H9 (cell line): ENCODE results near the gene KCTD2. TPM values are rescaled to one million over a fixed set of nuclear protein-coding genes. Genes with fewer than 3 reads are reported as not detected.
A peak's percentile ranks its signal among the peaks of the same experiment; 100 is the strongest.

Experiments used
- DNase-seq: peaks from one replicate; pipeline ENCODE4 v3.0.0-alpha.2; 2017
- H2AFZ ChIP-seq: one replicate; pipeline ENCODE4 v1.6.1; 2013; ENCODE audit warnings: mild to moderate bottlenecking, low read length, control low read depth, moderate library complexity
- H2AK5ac ChIP-seq: 2 replicates; pipeline ENCODE4 v1.6.1; 2013; ENCODE audit warnings: low read length, control low read depth, mixed read lengths; ENCODE audit not compliant: insufficient read length
- H2BK120ac ChIP-seq: one replicate; pipeline ENCODE4 v1.6.1; 2013; ENCODE audit warnings: low read depth, mild to moderate bottlenecking, low read length, control low read depth, inconsistent platforms; ENCODE audit not compliant: poor library complexity, severe bottlenecking
- H2BK12ac ChIP-seq: 2 replicates; pipeline ENCODE4 v1.6.1; 2013; ENCODE audit warnings: low read length, control low read depth, mixed read lengths, low read depth; ENCODE audit not compliant: insufficient read length
- H2BK15ac ChIP-seq: 2 replicates; pipeline ENCODE4 v1.6.1; 2013; ENCODE audit warnings: low read depth, low read length, control low read depth
- H2BK20ac ChIP-seq: one replicate; pipeline ENCODE4 v1.6.1; 2013; ENCODE audit warnings: low read depth, mild to moderate bottlenecking, low read length, control low read depth, inconsistent platforms; ENCODE audit not compliant: poor library complexity, severe bottlenecking
- H2BK5ac ChIP-seq: 2 replicates; pipeline ENCODE4 v1.6.1; 2013; ENCODE audit warnings: low read length, control low read depth, mixed read lengths; ENCODE audit not compliant: insufficient read length
- H3K14ac ChIP-seq: 2 replicates; pipeline ENCODE4 v1.6.1; 2013; ENCODE audit warnings: low read length, control low read depth; ENCODE audit not compliant: insufficient read depth
- H3K18ac ChIP-seq: 2 replicates; pipeline ENCODE4 v1.6.1; 2013; ENCODE audit warnings: low read depth, mild to moderate bottlenecking, mixed read lengths, low read length, control low read depth; ENCODE audit not compliant: insufficient read length
- H3K23ac ChIP-seq: 2 replicates; pipeline ENCODE4 v1.6.1; 2013; ENCODE audit warnings: low read length, control low read depth, mixed read lengths, low read depth; ENCODE audit not compliant: insufficient read length
- H3K23me2 ChIP-seq: 2 replicates; pipeline ENCODE4 v1.6.1; 2013; ENCODE audit warnings: low read depth, mild to moderate bottlenecking, mixed read lengths, low read length, control low read depth; ENCODE audit not compliant: insufficient read length, poor library complexity, severe bottlenecking
- H3K27ac ChIP-seq: 2 replicates; pipeline ENCODE4 v1.5.1; 2013; ENCODE audit warnings: low read length, control low read depth, mixed read lengths, low read depth; ENCODE audit not compliant: insufficient read length
- H3K27me3 ChIP-seq: 2 replicates; pipeline ENCODE4 v1.6.1; 2013; ENCODE audit warnings: low read length, control low read depth, inconsistent platforms; ENCODE audit not compliant: insufficient read depth
- H3K4ac ChIP-seq: 2 replicates; pipeline ENCODE4 v1.6.1; 2013; ENCODE audit warnings: low read depth, mild to moderate bottlenecking, control low read depth, inconsistent platforms, low read length, moderate library complexity
- H3K4me1 ChIP-seq: 2 replicates; pipeline ENCODE4 v1.6.1; 2013; ENCODE audit warnings: low read length, control low read depth, inconsistent platforms; ENCODE audit not compliant: insufficient read depth
- H3K4me2 ChIP-seq: 2 replicates; pipeline ENCODE4 v1.6.1; 2013; ENCODE audit warnings: low read length, control low read depth, mixed read lengths; ENCODE audit not compliant: insufficient read length, insufficient read depth
- H3K56ac ChIP-seq: 2 replicates; pipeline ENCODE4 v1.6.1; 2013; ENCODE audit warnings: low read depth, mild to moderate bottlenecking, mixed read lengths, low read length, control low read depth; ENCODE audit not compliant: insufficient read length
- H3K79me1 ChIP-seq: 2 replicates; pipeline ENCODE4 v1.6.1; 2013; ENCODE audit warnings: low read depth, mild to moderate bottlenecking, moderate library complexity, low read length, control low read depth, inconsistent platforms; ENCODE audit not compliant: insufficient read depth, poor library complexity, severe bottlenecking
- H3K79me2 ChIP-seq: 2 replicates; pipeline ENCODE4 v1.6.1; 2013; ENCODE audit warnings: low read length, control low read depth, inconsistent platforms; ENCODE audit not compliant: insufficient read depth
- H3K9ac ChIP-seq: 2 replicates; pipeline ENCODE4 v1.6.1; 2013; ENCODE audit warnings: low read length, control low read depth, mixed read lengths; ENCODE audit not compliant: insufficient read length; ENCODE audit errors: extremely low read depth
- H3K9me3 ChIP-seq: one replicate; pipeline ENCODE4 v1.6.1; 2013; ENCODE audit warnings: low read depth, low read length, inconsistent platforms; ENCODE audit not compliant: control insufficient read depth
- H3T11ph ChIP-seq: one replicate; pipeline ENCODE4 v1.6.1; 2013; ENCODE audit warnings: mild to moderate bottlenecking, low read length, control low read depth, inconsistent platforms
- H4K20me1 ChIP-seq: one replicate; pipeline ENCODE4 v1.6.1; 2013; ENCODE audit not compliant: control insufficient read depth, insufficient read length, insufficient read depth
- H4K5ac ChIP-seq: 2 replicates; pipeline ENCODE4 v1.6.1; 2013; ENCODE audit warnings: low read depth, mild to moderate bottlenecking, mixed read lengths, low read length, control low read depth; ENCODE audit not compliant: insufficient read length
- H4K8ac ChIP-seq: replicated peaks from 2 replicates; pipeline ENCODE4 v1.6.1; 2013; ENCODE audit warnings: low read length, control low read depth, mixed read lengths, low read depth; ENCODE audit not compliant: insufficient read length
- H4K91ac ChIP-seq: 2 replicates; pipeline ENCODE4 v1.6.1; 2013; ENCODE audit warnings: low read depth, mild to moderate bottlenecking, moderate library complexity, mixed read lengths, low read length, control low read depth; ENCODE audit not compliant: insufficient read length
- H3K27ac Mint-ChIP-seq, 3 experiments: 2 replicates in 2 of 3; 3 replicates in 1 of 3; pipeline ENCODE4 v1.8.0; 2020 to 2021; ENCODE audit warnings: mixed read lengths in 3 of 3, mild to moderate bottlenecking in 1 of 3, moderate library complexity in 1 of 3
- H3K27me3 Mint-ChIP-seq: 2 replicates; pipeline ENCODE4 v1.8.0; 2021; ENCODE audit warnings: low read depth, mild to moderate bottlenecking, moderate library complexity, mixed read lengths
- H3K36me3 Mint-ChIP-seq, 3 experiments: 2 replicates in 2 of 3; 3 replicates in 1 of 3; pipeline ENCODE4 v1.8.0; 2020 to 2021; ENCODE audit warnings: low read depth in 3 of 3, mixed read lengths in 3 of 3; ENCODE audit not compliant: insufficient read depth in 1 of 3
- H3K4me1 Mint-ChIP-seq, 2 experiments: 2 replicates each; pipeline ENCODE4 v1.8.0; 2020; ENCODE audit warnings: mixed read lengths in 2 of 2
- H3K4me3 Mint-ChIP-seq, 2 experiments: 2 replicates in 1 of 2; 3 replicates in 1 of 2; pipeline ENCODE4 v1.8.0; 2020 to 2021; ENCODE audit warnings: mild to moderate bottlenecking in 2 of 2, mixed read lengths in 2 of 2, moderate library complexity in 1 of 2
- H3K9me3 Mint-ChIP-seq, 2 experiments: 2 replicates in 1 of 2; 3 replicates in 1 of 2; pipeline ENCODE4 v1.8.0; 2020; ENCODE audit warnings: mild to moderate bottlenecking in 2 of 2, mixed read lengths in 2 of 2, moderate library complexity in 1 of 2
- CTCF ChIP-seq: fragments of 200-600 bp; sonication (generic); conservative IDR thresholded peaks from 3 replicates; pipeline ENCODE4 v1.8.0; 2021; ENCODE audit warnings: antibody characterized with exemption, mild to moderate bottlenecking
- WGBS: extraction: QIAGEN DNeasy Blood & Tissue Kit; methylation state at CpG from one replicate; pipeline ENCODE4 v1.1.7; 2013; ENCODE audit warnings: missing lambda C conversion rate, low lambda C conversion rate, mixed read lengths; ENCODE audit not compliant: insufficient read length; ENCODE audit errors: extremely low coverage; 5-methylcytosine and 5-hydroxymethylcytosine counted together
- total RNA-seq: library from RNA; stranded (reverse); gene quantifications from 2 replicates; pipeline ENCODE4 v1.2.1, GENCODE V29; 2021

The KCTD2 gene
- total RNA-seq, 1 experiment from 2014 or later, result 40.1 TPM

GRCh38 chr17:75082683-75083082, 35.7 kb downstream of the KCTD2 start:
- H4K91ac ChIP-seq, result no peak overlapping the region
- Mint-ChIP-seq H3K36me3 (no peaks in the 10 kb centered on the region), H3K27ac (peak overlapping the region in 1 of 3 experiments; percentile 16; a peak in 2 of 7 replicates), H3K27me3 (no peaks in the 10 kb centered on the region; the same call in 1 of the 2 replicates), H3K9me3 (no peaks in the 10 kb centered on the region), H3K4me1 (peaks cover 47% of the 10 kb centered on the region in 2 experiments), H3K4me3 (no peak overlapping the region)
- no peak for TF ChIP-seq CTCF
- no peak for DNase-seq
- no peak overlapping the region for H3K18ac ChIP-seq
- no peak overlapping the region for H2AK5ac ChIP-seq
- H2AFZ ChIP-seq, result no peak overlapping the region
- no peak overlapping the region for H2BK20ac ChIP-seq
- H3K56ac ChIP-seq, result no peak overlapping the region
- H3K79me1 ChIP-seq, result no peaks in the 10 kb centered on the region
- H3K27me3 ChIP-seq, result no peaks in the 10 kb centered on the region
- H3K4me2 ChIP-seq, result no peak overlapping the region
- H3K9me3 ChIP-seq, result no peaks in the 10 kb centered on the region
- H3K79me2 ChIP-seq, result no peaks in the 10 kb centered on the region
- H3K4me1 ChIP-seq, result peaks cover 9% of the 10 kb centered on the region; the same call in 1 of the 2 replicates
- H2BK120ac ChIP-seq, result no peak overlapping the region
- H3K9ac ChIP-seq, result no peak overlapping the region
- no peak overlapping the region for H3K4ac ChIP-seq
- no peaks in the 10 kb centered on the region for H4K20me1 ChIP-seq
- H2BK12ac ChIP-seq, result no peak overlapping the region
- H4K5ac ChIP-seq, result no peak overlapping the region
- no peak overlapping the region for H3K23ac ChIP-seq
- H2BK15ac ChIP-seq, result no peak overlapping the region
- WGBS, result no CpG with 5 or more reads among the region's 6 CpGs
- no peak overlapping the region for H4K8ac ChIP-seq
- no peak overlapping the region for H3K14ac ChIP-seq
- H2BK5ac ChIP-seq, result no peak overlapping the region
- no peaks in the 10 kb centered on the region for H3K23me2 ChIP-seq
- no peak overlapping the region for H3T11ph ChIP-seq
- H3K27ac ChIP-seq, result no peak overlapping the region
